Femur (tissue), 1 donor: ENCODE measurements around the gene DCPS.
A peak's percentile ranks its signal among the peaks of the same experiment; 100 is the strongest.

Source experiments
- DNase-seq: peaks from one replicate; pipeline ENCODE4 v3.0.0-alpha.2; 2017

The DCPS gene

GRCh38 chr11:126328938-126329643, 25.2 kb downstream of the DCPS start:
- DNase-seq: no peak

GRCh38 chr11:126329644-126330211, 25.9 kb downstream of the DCPS start:
- DNase-seq: no peak

GRCh38 chr11:126331286-126331685, 27.4 kb downstream of the DCPS start:
- no peak for DNase-seq

- DNase-seq: peak; percentile 69
Observed at GRCh38 chr11:126332221-126332711, 28.4 kb downstream of the DCPS start.

GRCh38 chr11:126333142-126333541, 29.3 kb downstream of the DCPS start:
- no peak for DNase-seq

GRCh38 chr11:126334659-126335462, 31.0 kb downstream of the DCPS start:
- DNase-seq: no peak

GRCh38 chr11:126335463-126335760, 31.6 kb downstream of the DCPS start:
- DNase-seq: no peak

- DNase-seq: no peak
Observed at GRCh38 chr11:126336138-126336541, 32.3 kb downstream of the DCPS start.

- no peak for DNase-seq
Observed at GRCh38 chr11:126336671-126337101, 32.8 kb downstream of the DCPS start.

- no peak for DNase-seq
Observed at GRCh38 chr11:126337126-126337473, 33.2 kb downstream of the DCPS start.

- no peak for DNase-seq
Observed at GRCh38 chr11:126337474-126338241, 33.8 kb downstream of the DCPS start.

GRCh38 chr11:126338346-126339055, 34.6 kb downstream of the DCPS start:
- no peak for DNase-seq

- DNase-seq: no peak
Observed at GRCh38 chr11:126339073-126339862, 35.4 kb downstream of the DCPS start.

- DNase-seq: peak; percentile 85
Observed at GRCh38 chr11:126339863-126340434, 36.1 kb downstream of the DCPS start.

GRCh38 chr11:126340960-126341606, 37.2 kb downstream of the DCPS start:
- DNase-seq: no peak

- DNase-seq: no peak
Observed at GRCh38 chr11:126341760-126342161, 37.9 kb downstream of the DCPS start.

GRCh38 chr11:126343051-126343450, 39.2 kb downstream of the DCPS start:
- DNase-seq: no peak

GRCh38 chr11:126344141-126345080, 40.6 kb downstream of the DCPS start:
- no peak for DNase-seq

- no peak for DNase-seq
Observed at GRCh38 chr11:126345283-126345682, 41.4 kb downstream of the DCPS start.
